ENCODE results near the gene MED13L. TPM values are rescaled to one million over a fixed set of nuclear protein-coding genes. Genes with fewer than 3 reads are reported as not detected.

The MED13L gene
- total RNA-seq, 1 donor from 2014 or later: 83.0 TPM

DNA sequence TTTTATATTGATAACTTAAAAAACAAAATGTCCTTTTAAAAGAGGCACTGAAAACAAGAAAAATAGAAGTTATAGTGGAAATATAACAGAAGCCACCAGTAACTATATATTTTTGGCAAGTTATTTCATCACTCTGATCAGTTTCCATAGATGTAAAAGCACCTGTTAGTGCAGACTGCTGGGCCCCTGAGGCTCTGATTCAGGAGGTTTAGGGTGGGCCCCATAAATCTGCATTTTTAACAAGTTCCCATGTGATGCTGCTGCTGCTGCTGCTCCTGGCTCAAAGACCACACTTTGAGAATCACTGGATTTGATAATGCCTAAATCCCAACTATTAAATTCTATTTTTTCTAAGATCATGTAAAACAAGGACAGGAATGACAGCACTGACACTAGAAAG, 251.1 kb downstream of the MED13L start:
- DNase-seq (ENCODE audit: low read depth): no peak

DNA sequence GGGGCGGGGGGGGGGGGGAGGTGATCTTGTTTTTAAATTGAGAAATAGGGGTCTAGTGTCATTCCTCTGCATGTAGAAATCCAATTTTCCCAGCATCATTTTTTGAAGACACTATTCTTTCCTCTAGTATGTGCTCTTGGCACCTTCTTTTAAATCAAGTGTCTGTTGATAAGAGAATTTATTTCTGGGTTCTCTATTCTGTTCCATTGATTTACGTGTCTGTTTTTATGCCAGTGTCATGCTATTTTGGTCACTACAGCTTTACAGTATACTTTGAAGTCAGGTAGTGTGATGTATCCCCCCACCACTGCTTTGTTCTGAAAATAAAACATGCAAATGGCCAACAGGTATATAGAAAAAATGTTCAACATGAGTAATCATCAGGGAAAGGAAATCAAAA, 252.7 kb downstream of the MED13L start:
- DNase-seq (ENCODE audit: low read depth): no peak

DNA sequence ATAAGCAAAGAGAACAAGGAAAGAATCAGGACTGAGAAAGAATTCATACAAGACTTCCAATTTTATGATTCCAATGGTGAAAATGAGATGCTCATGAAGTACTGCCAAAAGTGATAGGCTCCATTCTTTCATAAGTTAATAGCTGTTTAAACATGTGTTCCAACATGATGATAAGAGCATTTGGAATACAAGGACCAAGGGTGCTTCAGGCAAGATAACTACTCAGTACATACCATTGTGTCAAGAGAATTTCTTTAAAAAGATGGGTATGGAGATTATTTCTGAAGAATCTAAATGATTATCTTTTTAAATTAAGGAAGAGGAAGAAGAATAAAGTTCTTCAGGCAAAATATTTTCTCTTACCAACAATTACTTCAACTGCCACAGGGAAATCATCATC, 258.1 kb downstream of the MED13L start:
- no peak for DNase-seq (ENCODE audit: low read depth)

DNA sequence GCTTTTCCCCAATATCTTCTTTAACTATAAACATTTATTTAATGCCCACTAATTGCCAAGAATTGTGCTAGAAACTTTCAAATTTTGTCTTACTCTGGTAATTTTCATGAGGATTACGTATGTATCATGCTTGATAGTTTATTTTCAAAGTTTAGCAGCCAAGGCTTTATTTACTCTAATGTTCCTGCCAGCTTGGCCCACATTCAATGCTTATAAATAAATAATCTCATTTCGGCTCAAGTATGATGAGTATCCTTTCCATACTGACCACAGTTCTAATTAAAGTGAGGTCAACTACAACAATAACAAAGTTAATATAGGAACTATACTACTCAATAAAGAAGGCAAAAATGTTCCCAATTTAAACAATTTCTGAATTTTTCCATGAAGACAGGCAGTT, 259.2 kb downstream of the MED13L start:
- no peak for DNase-seq (ENCODE audit: low read depth)

DNA sequence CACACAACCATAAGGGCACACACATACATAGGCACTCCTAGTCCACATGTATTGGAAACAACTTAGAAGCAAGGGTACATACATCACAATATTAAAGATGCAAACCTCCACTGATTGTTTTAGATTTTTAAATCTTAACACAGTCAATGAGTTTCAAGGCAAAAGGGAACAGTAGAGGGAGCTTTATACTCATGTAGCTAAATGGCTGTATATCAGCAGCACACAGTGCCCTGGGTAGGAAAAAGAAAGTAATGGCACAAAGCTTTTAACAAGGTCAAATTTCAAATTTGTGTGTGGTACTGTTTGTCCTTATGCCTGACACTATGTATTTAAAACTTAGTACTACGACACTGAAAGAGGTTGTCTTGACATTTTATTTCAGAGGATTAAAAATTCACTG, 262.0 kb downstream of the MED13L start:
- peak; percentile 65 for DNase-seq (ENCODE audit: low read depth)

DNA sequence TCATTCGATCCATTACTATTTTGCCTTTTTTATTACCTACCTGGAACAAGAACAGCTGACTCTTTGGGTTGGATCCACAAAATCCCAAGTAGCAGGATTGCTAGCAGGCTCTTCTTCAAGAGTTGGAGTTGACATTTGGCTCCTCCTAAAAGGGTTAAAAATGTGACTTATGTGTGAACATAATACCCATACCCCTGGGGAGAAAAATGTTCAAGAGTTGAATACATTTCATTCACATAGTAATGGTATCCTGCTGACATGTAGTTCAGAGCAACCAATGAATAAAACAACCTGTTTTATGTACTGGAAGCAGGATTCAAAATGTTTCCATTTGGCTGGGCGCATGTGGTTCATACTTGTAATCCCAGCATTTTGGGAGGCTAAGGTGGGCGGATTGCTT, 264.7 kb downstream of the MED13L start:
- DNase-seq (ENCODE audit: low read depth): no peak

DNA sequence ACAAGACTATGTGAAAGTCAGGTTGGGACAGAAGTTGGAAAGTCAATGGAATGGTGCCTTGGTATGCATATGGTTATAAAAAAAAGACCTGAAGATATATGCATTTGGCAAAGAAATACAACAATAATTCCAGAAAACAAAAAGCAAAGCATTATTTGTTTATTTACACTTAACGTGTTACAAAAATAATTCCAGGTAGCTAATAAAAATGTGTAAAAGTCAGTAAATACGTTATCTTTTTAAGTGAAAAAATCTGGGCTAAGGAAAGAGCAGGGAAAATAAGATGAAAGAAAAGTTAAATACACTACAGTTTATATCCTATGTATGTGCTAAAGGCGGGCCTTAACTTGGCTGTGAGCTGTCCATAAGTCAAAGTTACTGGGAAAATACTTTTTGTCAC, 266.3 kb downstream of the MED13L start:
- DNase-seq (ENCODE audit: low read depth): no peak

DNA sequence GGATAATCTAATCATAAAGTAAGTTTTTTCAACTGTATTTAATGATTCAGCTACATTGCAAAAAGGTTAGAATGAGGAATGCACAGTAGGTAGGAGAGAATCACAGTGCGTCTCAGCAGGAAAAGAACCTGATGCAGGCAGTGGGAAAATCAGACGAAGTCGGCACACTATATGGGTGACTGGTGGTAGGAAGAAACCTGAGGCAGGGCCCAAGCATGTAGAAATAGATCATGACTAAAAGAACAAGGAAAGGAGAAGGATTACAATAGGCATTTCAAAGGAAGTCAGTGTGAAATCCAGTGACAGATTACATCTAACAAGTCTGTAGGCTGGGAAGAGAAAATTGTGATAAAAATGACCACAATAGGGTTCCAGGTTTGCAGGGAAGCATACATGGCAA, 267.0 kb downstream of the MED13L start:
- DNase-seq (ENCODE audit: low read depth): no peak

DNA sequence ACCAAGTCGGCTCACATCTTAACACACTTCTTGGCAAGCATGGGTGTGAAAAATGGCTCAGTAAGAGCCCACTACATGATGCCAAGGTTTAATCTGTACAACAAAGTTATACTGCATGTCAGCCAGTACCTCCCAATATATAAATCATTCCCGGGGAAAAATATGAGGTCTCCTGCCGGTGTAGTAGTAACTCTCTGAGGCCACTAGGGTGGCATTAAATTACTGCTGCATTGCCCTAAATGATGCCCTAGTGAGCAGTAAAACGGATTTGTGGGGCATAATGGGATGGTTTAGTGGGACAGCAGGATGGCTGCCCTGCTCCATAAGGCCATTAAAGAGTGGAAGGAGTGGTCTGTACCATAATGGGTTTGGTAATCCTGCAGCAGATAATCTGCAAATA, 267.7 kb downstream of the MED13L start:
- no peak for DNase-seq (ENCODE audit: low read depth)

DNA sequence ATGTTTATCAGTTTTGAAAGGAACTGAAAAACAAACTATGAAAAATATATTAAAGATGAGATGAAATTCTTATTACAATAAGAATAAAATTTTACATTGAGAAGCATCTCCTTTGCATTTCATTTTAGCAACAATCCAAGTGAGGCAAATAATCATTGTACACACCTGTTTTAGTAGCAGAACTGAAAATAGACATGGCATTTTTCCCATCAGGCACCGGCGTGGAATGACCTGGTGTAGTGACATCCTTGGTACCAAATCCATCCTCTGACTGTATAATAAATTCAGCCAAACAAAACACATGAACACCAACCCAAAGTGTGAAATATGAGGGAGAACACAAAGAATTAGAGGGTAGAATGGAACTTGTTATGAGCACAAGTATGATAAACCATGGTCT, 271.4 kb downstream of the MED13L start:
- no peak for DNase-seq (ENCODE audit: low read depth)

DNA sequence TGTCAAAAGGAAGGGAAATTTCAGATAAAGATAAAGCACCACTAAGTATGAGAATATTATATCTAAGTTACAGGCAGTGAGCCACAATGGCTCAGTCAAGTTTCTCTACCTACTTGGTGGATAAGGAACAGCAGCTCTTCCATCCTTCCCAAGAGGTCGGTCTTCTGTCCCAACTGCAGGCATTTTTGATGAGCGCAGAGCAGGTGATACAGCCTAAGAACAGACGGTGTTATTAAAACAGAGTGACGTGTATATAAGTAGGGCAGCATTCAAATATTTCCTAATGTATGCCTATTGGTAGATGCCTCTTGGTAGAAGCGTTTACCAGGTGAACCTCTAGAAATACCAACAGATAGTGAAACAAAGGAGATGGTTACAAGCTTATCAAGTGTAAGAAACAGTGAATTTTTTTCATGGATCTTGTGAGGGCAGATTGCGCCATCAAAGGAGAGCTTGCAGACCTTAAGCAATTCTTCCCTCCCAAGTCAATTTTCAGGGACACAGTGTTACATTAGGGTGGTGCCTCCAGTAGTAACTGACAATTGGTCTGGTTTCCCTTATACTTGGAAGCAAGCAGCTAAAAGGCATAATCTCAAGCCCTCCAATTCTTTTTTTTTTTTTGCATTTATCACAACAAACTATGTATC, 274.5 kb downstream of the MED13L start:
- no peak for DNase-seq (ENCODE audit: low read depth)

DNA sequence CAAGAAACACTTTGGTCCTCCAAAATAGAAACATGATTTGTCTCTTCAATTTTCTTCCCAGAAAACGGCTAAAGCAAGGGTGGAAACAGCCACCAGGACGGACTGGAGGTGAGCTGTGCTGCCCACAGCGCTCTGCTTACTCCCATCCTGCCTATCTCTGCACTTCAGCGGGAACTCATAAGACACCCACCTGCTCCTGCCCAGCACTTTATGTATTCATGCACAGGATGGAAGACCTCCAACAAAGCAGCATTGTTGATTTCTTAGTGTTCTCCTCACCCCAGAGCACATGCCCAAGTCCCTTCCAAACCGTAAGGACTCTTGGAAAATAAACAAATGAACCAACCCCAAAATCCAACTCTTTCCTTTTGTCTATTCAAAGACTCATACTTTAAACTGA, 277.2 kb downstream of the MED13L start:
- no peak for DNase-seq (ENCODE audit: low read depth)

DNA sequence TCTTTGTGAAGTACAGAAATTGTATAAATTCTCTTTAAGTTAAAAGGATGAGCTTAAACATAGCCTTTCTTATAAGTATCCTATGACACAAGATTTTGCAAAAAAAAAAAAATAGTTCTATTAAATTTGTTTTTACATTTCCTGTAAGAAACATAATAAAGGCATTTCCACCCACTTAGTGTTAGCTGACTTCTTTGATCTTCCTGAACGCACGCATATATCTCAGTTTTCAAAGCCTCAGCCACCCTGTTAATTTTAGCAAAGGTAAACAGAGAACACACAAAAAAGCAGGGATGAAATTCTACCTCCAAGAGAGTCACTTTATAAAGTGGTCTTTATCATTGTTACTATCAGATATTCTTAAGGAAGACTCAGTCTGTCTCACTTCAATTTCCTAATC, 277.9 kb downstream of the MED13L start:
- no peak for DNase-seq (ENCODE audit: low read depth)

DNA sequence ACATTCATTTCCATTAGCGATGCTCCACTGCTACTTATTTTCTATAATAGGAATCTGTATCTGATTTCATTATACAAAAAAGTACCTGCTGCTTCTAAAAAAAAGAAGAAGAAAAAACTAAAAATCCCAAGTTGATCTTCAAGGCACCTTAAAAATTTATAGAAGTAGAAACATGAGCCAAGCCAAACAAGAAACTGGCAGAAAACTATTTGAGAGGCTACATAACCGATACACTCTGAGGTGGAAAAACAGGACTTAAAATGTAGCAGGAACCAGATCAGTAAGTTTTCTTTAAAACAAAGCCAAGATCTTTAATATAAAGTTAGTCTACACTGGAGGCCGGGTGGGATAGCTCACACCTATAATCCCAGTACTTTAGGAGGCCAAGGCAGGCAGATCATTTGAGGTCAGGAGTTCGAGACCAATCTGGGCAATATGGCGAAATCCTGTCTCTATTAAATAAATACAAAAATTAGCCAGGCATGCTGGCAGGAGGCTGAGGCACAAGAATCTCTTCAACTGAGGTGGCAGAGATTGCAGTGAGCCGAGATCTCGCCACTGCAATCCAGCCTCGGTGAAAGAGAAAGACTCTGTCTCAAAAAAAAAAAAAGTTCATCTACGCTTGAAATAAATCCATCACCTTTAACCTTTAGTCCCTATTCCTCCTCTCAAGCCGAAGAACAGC, 278.6 kb downstream of the MED13L start:
- DNase-seq (ENCODE audit: low read depth): no peak

DNA sequence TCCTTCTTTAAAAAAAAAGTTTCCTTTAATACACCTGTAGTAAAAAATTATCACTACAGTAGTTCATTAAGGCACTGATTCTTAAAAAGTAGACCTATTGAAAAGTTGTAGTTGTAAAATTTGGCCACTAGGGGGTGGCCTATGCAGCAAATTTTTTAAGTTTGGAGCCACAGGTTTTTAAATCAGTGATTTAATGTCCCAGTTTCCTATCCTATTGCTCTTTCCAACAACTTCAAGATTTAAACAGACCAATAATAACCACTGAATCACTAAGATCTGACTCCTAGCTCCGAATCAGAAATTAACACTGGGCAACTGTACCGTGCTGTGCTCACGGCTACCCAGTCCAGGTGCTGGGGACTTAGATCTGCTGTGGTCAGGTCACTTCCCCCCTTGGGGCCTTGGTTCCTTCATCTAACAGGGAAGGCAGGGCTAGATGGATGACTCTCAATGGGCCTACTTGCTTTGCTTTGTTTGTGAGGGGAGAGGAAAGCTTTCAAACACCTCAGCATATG, 279.3 kb downstream of the MED13L start:
- peak; percentile 60 for DNase-seq (ENCODE audit: low read depth)

DNA sequence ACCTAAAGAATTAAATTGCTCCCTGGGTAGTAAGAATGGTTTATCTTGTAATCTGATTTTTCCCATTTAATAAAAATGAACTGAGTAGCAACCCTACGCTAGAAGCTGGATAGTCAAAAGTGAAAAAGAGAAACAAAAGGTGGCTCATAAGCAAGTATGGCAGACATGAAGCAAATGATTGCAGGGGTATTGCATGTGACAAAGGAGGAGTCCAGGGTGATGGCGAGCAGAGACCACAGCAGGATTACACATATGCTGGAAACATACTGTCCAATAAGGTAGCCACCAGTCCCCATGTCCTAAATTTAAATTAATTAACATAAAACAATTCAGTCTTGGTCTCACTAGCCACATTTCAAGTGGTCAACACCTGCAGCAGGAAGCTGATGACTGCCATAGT, 283.8 kb downstream of the MED13L start:
- DNase-seq (ENCODE audit: low read depth): no peak

DNA sequence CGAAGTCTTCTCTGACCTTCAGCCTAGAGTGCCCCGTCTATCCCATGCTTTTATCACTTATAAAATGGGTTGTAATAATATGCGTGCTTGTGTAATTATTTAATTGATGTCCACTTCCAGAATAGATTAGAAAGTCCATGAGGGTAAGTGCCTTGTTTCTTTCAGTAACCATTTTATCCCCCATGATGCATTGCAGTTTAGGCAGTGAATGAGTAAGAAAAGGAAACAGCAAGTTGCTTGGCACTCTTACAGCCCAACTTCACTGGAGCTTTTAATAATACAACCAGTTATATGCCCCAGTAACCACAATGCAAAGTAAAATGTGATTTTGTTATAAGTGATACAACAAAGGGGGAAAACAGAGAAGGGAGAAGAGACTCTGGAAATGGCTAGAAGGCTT, 287.3 kb downstream of the MED13L start:
- DNase-seq (ENCODE audit: low read depth): no peak

DNA sequence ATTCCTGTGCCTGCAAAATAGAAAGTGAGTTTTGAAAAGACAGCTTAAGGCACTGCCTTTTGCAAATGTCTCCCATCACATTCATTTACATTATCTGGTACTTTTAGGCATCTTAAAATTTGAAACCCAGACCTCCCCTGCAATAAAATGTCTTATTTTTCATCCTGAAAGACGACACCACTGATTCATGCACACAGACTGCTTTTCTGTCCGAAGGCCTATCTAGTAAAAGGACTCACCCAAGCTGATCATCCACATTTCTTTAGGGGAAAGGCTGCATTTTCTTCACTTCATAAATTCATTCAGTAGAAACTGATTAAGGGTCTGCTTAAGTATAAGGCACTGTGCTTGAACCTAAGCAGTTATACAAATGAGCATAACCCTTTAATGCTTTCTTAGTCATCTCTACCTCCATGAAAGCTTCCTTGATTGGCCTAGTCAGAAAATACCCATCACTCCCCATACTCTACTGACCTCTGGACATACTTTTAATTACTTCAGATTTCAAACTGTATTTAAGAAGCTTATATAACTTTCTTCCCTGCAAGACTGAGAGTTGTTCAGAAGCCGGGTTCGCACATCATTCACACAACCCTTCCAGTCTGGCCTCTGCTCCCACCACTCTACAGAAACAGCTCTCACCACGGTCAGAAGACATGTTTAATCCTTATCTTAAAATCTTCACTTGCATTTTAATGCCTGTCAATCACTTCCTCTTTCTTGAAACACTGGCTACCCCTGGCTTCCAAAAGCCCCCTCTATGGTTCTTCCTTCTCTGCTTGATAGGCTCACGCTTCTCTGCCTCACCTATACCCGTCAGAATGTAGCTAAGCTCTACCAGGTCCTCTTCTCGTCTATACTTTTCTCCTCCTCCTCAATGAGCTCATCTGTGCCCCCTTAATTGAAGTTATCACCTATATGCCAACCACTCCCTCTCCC, 288.6 kb downstream of the MED13L start:
- no peak for DNase-seq (ENCODE audit: low read depth)

DNA sequence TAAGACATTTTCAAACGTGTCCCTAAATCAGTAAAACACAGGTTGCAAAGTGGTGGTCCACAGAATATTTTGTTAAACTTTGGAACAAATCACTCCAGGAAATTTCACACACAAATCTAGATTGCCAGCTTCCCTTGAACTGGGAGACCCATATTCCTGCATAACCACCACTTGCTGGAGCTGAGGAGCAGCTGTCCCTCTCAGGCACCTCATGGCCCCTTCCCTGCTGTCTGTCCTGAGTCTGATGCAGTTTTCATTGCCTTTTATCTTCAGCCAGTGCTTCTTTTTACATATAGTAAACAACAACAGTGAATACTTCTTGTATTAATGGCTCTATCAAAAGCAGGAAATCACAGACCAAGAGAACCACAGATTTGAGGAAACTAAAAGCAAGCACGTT, 289.3 kb downstream of the MED13L start:
- peak; percentile 33 for DNase-seq (ENCODE audit: low read depth)

DNA sequence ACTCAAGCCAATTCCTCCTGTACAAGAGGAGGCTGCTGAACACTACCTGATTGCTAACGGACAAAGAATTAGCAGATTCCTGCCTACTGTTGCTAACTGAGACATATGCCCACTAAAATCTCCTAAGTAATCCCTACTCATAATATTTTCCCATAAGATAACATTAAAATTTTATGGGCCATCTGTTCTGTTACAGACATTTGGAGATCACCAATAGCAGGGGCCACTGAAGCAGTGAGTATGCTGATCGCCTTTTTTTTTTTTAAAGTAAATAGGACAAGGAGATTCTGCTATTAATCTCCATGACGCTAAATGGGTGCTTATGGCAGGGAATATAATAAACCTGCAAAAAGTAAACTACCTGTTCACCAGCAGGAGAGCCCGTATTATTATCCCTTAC, 292.9 kb downstream of the MED13L start:
- DNase-seq (ENCODE audit: low read depth): no peak

DNA sequence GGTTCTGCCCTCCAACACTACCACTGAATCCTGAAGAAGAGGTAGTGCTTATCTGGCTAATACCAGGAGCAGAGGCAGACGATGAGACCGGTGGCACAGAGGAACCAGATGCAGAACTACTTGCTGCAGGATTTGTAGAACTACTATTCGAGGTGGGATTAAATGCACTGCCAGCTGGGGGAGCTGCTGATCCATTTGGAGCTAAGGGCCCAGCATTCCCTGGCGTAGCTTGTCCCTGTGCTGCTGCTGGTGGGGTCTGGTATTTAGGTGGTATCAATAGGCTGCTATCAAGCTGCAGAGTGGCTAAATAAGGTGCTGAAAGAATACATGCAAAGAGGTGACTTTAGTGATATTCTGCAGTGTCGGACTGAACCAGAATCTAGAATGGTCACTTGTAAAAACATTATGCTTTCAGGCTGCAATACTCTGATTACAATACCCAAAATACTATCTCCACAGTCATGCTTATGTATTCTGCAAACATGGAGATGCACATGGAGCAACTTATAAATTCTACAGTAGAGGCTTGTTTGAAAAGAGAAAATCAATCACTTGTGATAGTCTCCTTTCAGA, 294.2 kb downstream of the MED13L start:
- no peak for DNase-seq (ENCODE audit: low read depth)

DNA sequence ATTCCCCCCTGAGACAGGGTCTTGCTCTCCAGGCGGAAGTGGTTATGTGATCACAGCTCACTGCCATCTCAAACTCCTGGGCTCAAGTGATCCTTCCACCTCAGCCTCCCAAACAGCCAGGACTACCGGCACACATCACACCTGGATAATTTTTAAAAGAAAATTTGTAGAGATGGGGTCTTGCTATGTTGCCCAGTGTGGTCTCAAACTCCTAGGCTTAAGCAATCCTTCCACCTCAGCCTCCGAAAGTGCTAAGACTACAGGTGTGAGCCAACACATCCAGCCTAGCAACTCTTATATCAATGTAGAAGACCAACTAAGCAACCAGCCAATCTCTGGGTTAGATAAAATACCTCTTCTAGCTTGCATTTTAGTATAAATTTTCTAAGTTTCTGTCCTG, 297.2 kb downstream of the MED13L start:
- DNase-seq (ENCODE audit: low read depth): no peak
